GM19023 (cell line): ENCODE results near the gene PARD3.

Source experiments
- ATAC-seq: cut with Tn5 transposase; IDR thresholded peaks from one replicate; pipeline ENCODE4 v1.9.1; 2021; ENCODE audit warnings: mild to moderate bottlenecking, moderate library complexity; ENCODE audit not compliant: unreplicated experiment

Gene PARD3

GRCh38 chr10:34181553-34182300 lies 633.4 kb downstream of the PARD3 start:
- ATAC-seq: no peak

- no peak for ATAC-seq
These were observed 634.3 kb downstream of the PARD3 start for GRCh38 chr10:34180749-34181148.

DNA sequence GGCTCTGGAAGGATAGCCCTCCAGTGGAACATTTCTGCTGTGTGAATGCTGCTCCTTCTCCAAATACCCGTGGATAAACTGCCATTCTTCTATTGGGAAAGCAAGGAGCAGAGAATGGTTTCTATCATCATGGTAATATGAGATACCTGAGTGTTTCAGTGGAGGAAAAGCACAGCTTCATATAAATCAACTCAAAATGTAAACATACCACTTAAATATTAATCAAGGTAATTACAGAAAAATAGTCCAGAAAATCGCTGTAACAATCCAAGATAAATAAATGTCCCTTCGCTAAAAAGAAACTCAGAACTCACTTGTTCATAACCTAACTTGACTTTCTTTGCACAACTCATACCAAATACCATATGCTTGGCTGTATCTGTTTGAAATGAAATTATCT lies 635.8 kb downstream of the PARD3 start:
- no peak for ATAC-seq

- ATAC-seq: no peak
These were observed 636.3 kb downstream of the PARD3 start for GRCh38 chr10:34178756-34179155.

- ATAC-seq: no peak
These were observed 636.9 kb downstream of the PARD3 start for GRCh38 chr10:34178196-34178595.

DNA sequence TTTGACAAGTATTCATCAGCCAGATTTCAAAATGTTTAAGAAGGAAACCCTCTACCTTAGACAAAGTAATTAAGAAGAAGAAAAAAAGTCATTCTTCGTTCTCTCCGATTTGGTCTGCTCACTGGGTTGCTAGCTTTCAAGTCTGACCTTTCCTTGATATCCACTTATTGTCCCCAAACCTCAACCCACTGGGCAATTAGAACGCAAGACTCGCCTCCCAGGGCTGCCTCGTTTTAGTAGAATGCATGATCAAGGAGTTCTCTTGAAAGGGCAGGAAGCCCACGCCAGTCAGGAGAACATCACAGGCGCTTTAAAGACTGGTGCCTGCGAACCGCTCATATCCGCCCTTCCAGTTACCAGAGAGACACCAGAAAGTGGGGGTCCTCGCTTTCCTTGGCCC lies 637.7 kb downstream of the PARD3 start:
- ATAC-seq: no peak

- ATAC-seq: no peak
These were observed 638.7 kb downstream of the PARD3 start for GRCh38 chr10:34176351-34176750.

GRCh38 chr10:34175121-34175520 lies 640.0 kb downstream of the PARD3 start:
- ATAC-seq: no peak

DNA sequence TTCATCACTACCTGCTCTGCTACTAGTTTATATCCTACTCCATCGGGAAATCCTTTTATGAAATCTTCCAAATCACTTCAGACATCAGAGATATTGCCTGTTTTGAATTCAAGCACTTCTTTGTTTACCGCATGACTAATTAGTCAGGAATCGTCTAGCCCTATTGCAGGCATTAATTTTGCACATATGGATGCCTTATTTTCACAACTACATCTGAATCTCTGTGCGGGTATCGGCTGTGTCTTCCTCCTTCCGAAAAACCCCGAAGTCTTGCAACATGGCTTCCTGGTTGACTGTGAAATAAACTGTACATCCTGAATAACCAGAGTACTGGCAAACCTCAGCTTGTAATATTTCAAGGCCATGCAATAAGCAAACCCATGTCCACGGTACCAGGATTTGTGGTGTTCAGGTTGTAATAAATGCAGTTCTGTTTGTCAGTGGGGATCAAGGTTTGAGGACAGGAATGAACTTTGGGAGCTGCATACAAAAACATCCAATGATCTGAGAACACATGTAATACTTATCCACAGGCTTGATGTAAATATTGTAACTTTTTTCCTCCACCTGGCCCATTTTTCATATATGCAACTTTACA lies 642.1 kb downstream of the PARD3 start:
- ATAC-seq: no peak

- ATAC-seq: no peak
These were observed 643.1 kb downstream of the PARD3 start for GRCh38 chr10:34171957-34172527.

- no peak for ATAC-seq
These were observed 645.4 kb downstream of the PARD3 start for GRCh38 chr10:34169677-34170076.

DNA sequence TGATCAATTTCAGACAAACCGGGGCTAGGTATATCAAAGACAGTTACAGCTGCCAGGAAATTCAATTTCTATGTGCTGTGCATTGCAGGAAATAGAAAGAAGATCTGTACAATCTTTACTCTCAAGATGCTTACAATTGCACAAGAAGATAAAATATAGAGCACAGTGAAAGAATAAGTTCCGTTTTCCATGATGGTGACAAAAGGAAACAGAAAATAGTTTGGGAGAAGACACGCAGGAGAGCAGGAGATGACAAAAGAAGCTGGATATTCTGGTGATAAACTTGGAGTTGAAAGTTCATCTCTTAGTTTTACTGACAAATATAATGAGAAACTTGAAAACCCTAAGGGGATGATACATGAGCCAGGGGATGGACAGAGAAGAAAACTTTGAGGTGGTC lies 646.0 kb downstream of the PARD3 start:
- ATAC-seq: no peak

- ATAC-seq: no peak
These were observed 646.7 kb downstream of the PARD3 start for GRCh38 chr10:34168439-34168838.

- ATAC-seq: no peak
These were observed 648.3 kb downstream of the PARD3 start for GRCh38 chr10:34166823-34167222.

DNA sequence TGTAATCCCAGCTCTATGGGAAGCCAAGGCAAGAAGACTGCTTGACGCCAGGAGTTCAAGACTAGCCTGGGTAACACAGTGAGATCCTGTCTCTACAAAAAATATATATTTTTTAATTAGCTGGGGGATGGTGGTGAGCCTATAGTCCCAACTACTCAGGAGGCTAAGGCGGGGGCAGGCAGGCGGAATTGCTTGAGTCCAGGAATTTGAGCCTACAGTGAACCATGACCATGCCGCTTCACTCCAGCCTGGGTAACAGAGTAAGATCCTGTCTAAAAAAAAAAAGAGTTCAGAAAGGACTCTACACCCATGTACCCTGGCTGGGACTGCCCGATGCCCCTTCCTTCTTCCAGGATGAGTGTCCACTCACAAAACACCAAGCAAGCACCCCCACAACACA lies 648.7 kb downstream of the PARD3 start:
- no peak for ATAC-seq

DNA sequence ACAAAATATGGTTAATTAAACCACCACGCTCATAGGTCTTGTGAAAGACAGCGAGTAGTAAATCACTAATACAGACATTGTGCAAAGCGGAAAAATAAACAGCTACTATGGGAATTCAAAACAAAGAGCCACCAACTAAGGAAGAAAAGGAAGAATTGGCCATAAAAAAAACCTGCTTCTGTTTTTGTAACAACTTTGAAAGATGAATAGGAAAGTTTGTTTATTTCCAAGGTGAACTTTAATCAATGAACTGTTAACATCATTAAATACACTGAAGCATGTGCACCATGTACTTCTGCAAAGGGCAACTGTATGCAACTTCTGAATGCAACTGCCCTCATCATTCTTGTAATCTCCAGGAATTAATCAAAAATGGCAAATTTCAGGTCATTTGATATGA lies 651.1 kb downstream of the PARD3 start:
- ATAC-seq: no peak

GRCh38 chr10:34163075-34163905 lies 651.8 kb downstream of the PARD3 start:
- ATAC-seq: no peak

- ATAC-seq: no peak
These were observed 653.2 kb downstream of the PARD3 start for GRCh38 chr10:34161777-34162370.

DNA sequence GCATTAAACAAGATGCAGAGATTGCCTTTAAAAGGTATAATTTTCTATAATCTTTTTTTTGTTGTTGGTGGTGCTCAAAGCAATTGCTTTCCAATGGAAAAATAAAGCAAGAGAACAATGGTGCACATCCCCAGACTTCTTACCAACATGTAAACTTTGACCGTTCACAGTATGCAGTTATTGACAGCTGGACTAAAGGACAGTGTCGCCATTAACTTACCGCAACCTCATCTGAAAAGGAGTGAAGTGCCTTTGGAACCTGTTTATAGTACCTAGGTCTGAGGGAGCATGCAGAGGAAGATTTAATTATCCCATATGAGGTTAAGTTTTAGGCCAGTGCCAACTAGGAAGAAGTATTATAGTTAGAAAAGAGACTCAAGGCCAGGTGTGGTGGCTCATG lies 654.5 kb downstream of the PARD3 start:
- no peak for ATAC-seq

DNA sequence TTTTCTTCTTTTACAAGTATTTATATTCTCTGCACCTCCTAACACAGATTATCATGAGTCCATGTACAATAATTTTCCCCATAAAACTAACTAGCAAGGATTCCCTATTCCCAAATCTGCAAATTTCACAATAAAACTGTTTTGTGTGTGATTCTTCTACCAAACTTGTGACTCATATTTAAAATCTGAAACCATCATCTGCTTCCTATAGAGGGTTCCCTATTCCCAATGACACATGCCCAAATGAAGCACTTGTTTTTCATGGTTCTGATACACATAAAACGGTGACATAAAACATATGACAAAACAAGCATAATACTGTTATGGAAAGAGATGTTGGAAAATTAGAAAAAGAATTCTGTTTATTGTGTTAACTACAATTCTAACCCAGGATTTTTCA lies 657.6 kb downstream of the PARD3 start:
- no peak for ATAC-seq

- no peak for ATAC-seq
These were observed 658.2 kb downstream of the PARD3 start for GRCh38 chr10:34156781-34157425.
